ENCODE data around the gene SMARCD1. TPM values are rescaled to one million over a fixed set of nuclear protein-coding genes. Genes with fewer than 3 reads are reported as not detected.

Gene SMARCD1
- total RNA-seq: 25.9 TPM

DNA sequence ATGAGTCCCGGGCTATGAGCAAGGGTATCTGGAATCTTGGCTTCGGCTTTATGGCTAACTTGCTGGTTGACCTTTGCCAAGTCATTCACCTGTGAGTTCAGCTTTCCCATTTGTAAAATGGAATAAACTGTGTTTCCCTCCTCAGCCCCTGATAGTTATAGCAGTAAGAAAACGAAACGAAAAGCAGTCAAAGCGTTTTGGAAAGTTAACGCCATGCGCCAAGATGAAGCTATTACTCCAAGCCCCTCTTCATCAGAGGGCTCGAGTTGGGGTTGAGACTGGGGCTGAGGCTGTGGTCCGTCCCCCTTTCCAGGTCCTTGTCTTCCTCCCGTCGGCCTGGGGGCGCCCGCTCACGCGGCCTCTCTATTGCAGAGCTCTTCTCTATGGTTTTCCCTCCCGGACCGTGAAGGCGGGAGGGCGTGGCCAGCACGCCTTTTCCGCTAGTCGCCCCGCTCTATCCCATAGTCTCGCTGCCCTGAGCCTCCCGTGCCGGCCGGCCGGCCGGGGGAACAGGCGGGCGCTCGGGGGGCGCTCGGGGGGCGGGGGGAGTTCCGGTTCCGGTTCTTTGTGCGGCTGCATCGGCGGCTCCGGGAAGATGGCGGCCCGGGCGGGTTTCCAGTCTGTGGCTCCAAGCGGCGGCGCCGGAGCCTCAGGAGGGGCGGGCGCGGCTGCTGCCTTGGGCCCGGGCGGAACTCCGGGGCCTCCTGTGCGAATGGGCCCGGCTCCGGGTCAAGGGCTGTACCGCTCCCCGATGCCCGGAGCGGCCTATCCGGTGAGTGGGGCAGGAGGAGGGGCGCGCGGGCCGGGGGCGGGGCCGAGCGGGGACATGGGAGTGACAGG lies at the start of gene SMARCD1:
Gene SMARCD1, plus strand, starts transcription at position 568 of the 840 bp plus-strand sequence. Its CDS starts 28 bp downstream, at position 596.
- peak; percentile 87 for DNase-seq

DNA sequence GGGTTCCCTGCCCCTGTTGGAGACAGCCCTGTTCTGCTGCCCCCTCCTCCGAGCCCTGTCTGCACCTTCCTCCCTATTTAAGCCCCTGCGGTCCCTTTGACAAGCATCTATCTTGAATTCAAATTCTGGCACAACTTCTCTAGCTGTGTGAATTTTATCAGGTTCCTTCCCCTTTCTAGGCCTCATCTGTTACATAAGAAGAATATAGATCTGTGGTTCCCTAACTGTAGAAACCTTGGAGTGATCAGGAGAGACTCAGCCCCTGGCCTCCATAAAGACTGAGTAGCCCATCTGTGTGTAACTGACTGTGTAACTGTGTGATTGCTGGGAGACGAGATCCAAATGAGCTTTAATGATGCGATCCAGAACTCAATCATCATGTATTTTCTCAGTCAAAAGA lies 46.8 kb upstream of the SMARCD1 start:
- DNase-seq: no peak

DNA sequence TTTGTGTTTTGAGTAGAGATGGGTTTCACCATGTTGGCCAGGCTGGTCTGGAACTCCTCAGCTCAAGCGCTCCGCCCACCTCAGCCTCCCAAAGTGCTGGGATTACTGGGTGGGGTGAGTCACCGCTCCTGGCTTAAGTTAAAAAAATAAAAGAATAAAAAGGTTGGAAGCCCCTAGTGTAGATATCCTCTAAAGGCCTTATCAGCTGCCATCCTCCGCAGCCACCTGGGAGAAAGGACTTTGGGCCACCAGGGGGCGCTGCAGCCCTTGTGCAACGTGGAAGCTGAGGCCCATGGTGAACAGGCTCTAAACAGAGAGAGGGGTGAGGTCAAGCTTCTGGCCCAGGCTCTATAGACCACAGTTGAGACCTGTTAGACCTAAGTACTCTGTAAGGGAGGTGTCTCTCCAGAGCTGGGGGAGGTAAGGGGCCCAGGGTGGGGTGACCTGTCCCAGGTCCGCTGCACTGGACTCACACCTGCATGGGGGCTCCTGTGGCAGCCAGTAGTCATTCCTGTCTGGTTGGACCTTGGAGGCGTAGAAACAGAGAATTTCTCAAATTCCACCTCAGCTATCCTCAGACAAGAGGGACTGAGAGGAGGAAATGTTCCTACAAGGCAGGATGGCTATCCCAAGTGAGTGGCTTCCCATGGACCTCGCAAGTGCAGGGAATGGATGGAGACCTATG lies 45.8 kb upstream of the SMARCD1 start:
- DNase-seq: peak; percentile 28

DNA sequence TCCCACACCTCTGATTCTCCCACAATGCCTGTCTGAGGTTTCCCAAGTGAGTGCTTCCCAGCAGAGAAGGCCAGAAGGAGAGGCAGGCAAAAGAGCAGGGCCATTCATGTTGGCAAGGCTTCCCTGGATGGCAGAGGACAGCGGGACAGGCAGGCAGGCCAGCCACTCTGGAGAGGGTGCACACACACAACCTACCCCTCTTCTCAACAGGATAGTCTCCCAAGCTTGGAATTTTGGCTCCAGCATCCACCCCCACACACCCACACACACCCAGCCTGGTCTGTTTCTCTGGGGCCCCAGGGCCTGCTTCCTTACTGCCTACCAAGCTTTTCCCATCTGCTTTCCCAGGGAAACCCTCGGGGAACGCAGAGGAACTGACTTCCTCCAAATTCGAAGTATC lies 44.5 kb upstream of the SMARCD1 start:
- DNase-seq: no peak

DNA sequence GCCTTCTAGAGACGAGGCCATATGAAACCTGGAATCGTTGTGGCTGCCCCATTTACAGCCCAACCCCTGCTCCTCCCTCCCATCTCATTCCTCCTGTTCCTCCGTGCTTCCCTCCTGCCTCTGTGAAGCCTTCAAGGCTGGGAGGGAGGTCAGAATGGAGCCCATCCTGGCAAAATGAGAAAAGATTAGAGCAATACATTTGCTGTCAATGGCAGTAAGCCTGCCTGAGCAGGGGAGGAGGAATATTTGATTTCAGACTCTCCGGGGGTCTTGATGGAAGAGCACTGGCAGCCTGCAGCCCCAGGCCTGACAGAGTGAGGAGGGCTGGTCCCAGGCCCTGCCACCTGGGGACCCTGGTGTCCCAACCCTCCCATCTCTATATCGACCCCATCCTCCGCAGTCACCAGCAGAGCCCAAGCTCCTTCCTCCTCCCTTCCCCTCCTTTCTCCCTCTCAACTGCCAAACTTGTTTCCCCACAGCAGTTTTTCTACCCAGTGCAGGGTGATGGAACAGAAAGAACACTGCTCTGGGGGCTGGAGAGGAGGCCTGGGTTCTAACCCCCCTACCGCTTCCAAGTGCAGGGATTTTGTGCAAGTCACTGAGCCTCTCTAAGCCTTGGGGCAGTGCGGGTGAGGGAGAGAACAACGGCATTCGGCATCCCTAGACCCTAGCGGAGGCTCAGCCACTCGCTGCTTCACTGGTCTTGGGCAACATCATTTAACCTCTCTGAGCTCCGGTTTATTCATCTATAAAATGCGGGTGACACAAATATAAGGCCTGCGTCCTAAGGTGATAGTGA lies 43.9 kb upstream of the SMARCD1 start:
- DNase-seq: no peak

DNA sequence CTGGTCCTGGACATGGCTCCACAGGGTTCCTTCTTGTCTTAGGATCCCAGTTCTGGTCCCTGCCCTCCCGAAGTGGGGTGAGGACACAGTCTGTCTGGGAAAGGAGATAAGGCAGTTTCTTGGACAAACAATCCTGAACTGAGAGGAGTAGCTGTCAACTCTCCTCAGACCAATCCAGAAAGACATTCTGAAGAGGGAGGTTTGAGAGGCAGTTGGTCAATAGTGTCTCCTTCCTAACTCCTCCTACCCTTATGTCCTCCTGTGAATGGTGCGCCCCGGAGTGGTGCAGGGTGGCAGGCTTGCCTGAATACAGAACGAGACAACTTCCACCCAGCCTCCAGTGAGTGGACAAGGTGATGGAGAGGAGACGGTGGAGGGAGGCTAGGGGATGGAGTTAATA lies 43.2 kb upstream of the SMARCD1 start:
- no peak for DNase-seq

DNA sequence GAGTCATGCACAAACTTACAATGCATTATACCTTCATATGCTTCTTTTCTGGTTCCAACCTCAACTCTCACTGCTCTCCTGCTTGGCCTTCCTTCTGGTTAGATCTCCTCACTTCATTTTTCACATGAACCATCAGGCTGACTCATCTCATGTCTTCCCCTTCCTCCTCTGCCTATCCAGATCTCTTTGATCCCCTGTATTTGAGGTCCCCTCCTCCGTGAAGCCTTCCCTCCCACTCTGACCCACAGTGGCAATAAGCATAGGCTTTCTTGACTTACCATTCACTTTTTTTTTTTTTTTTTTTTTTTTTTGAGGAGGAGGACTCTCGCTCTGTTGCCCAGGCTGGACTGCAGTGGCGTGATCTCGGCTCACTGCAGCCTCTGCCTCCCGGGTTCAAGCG lies 42.4 kb upstream of the SMARCD1 start:
- no peak for DNase-seq

DNA sequence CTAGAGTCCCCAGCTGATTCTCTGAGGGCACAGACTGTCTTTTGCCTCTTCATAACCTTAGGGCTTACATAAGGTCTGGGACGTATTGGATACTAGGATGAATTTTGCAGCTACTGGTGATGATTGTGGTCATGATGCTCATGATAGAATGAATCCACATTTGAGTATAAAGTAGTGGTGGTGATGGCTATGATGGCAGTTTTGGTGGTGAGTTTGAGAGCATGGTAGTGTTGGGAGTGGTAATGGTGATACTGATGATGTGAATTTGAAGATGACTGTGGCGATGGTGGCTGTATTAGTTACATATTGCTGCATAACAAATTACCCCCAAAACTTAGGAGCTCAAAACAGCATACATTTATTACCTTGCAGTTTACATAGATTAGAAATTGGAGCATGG lies 41.8 kb upstream of the SMARCD1 start:
- DNase-seq: no peak

DNA sequence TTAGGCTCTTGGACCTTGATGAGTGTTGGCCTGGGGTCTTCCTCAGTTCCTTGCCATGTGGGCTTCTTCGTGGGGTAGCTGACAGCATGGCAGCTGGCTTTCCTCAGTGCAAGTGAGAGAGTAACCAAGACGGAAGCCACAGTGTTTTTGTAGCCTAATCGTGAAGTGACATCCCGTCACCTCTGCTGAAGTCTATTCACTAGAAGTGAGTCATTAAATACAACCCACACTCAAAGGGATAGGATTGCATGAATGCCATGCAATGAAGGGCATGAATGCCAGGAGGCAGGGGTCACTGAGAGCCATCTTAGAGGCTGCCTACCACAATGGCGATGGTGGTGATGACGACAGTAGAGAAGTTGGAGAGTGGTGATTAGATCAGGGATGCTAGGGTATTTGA lies 41.3 kb upstream of the SMARCD1 start:
- DNase-seq: no peak

DNA sequence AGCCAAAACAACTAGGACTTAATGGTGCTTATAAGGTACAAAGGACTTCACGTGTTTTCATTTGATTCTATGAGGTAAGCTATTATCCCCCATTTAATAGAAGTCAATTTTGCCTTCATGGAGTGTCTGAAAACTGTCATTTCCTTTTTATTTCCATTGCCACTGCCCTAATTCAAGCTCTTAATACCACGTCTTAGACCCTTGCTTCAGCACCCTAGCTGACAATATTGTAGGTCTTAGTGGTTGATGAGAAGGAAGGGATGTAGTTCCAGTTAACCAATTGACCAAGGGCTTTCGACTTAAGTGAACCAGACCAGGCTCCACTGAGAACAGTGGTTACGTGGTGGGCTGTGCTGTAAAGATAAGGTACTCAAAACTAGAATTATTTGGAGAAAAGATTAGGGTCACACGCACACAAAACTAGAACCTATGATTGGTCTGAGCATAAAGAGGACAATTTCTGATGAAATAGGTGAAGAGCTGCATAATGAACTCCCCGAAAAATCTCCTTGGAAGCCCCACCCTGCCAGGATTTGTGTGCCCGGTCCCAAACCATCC lies 37.4 kb upstream of the SMARCD1 start:
- DNase-seq: no peak

DNA sequence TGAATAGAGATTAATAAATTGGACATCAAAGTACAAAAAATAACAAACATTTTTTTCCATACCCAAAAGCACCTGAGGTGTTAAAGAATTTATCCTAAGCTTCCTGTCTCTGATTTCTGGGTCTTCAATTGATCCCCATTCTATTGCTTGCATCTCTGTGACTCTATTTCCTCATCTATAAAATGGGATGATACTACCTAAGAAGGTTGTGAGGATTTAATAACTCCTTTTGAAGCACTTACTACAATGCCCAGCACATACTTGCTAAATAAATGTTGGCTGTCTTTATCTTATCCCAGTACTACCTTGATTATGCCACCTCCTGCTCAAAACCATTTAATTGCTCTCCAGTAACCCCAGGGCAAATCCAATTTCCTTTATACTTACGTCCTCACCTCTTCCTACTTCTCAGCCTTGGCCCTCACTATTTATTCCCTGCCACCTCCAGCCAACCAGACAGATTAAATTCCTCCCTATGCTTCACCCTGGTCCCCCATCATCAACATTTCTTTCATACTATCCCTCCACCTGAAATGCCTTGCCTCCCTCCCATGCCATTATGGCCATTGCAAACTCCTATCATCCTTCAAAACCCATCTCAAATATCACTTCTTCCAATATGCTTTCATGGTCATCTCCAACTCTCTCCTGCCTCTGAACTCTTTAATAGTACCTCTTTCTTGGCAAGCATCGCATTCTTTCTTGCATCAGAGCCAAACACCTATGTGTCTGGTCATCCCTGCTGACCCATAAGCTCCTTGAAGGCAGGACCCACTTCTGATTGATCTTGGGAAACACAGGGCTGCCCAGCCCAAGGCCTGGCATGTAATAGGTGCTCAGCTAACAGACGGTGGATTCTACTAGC lies 35.7 kb upstream of the SMARCD1 start:
- DNase-seq: no peak

DNA sequence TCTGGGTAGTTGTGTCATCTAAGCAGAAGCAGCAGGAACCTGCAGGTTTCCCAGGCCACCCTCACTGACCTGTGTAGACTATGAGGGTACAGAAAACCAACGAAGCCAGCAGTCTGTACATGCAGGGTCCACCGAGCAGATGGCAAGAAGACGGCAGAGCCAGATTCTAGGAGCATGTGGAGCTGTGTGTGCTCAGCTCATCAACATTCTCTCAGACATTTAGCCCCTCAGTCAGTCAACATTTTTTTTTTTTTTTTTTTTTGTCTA lies 35.1 kb upstream of the SMARCD1 start:
- DNase-seq: no peak

DNA sequence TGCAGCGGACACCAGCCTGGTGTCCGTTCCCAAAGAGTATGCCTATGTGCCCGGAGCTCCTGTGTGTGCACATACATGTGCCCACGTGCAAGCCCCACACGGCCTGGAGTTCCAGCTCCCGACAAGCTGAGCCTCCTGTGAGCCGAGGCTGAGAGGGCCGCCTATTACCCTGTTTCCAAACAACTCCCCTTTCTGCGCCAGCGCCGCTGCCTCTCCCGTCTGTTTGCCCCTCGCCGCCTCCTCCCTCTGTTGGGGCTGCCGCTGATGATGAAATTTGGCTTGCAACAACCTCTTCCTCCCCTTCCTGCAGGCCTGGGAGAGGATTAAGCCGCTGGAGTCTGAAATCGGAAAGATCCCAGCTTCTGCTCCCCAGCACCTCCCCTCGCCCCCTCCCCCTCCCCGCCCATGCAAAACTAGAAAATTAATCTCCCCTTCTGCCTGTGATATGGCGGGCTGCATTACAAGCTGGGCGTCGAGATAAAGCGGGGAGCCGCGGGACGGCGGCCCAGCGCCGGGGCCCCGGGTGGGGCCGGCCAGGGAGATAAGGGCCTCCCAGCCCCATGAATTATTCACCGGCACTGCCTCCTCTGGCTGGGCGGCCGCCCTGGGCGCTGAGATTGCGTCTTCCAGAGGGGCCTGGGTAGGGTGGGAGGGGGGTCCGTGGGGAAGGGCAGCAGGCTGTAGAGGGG lies 34.6 kb upstream of the SMARCD1 start:
- peak; percentile 65 for DNase-seq

DNA sequence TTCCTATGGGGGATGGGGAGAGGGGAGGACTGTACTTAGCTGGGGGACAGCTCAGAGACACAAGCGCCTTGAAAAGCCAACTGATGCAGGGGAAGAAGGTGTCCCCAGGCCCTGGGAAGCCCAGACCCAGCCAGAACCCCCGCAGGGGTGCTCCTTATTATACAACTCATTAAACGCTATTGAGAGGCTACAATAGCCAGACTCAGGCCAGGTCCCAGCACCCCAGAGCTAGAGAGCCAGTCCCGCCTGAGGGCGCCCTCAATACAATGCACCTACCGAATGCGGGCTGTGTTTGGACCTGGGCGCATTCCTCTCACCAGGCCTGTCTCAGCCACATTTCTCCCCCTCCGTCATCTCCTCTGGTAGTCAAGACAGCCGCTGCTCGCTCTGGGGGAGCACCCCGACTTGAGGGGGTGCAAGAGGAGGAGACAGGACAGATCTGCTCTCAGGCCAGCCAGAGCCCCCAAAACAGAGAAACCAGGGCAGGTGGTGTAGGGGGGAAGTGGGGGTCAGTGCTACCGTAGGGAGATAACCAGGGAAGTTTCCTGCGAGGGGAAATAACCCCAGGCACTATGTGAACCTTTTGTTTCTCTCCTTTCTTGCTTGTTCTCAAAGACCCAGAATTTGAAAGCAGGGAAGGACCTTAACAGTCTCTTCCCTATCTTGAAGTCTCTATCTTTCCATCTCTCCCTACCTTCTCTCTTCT lies 33.9 kb upstream of the SMARCD1 start:
- no peak for DNase-seq

DNA sequence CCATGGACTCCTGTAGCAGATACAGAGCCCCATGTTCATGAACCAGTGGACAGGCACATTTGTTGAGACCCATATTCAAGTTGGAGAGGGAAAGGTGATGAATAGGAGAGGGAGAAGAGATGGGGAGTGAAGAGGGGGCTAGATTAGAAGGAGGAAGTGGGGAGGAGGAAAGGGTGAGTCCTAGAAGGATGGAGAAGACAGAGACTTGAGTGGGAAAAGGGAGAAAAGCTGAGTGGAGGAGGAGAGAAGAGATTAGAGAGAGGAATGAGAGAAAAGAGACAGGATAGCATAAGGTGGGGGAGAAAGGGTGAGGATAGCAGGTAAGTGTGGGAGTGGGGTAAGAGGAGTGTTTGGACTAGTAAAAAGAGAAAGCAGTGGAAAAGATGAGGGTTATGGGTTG lies 32.6 kb upstream of the SMARCD1 start:
- no peak for DNase-seq

DNA sequence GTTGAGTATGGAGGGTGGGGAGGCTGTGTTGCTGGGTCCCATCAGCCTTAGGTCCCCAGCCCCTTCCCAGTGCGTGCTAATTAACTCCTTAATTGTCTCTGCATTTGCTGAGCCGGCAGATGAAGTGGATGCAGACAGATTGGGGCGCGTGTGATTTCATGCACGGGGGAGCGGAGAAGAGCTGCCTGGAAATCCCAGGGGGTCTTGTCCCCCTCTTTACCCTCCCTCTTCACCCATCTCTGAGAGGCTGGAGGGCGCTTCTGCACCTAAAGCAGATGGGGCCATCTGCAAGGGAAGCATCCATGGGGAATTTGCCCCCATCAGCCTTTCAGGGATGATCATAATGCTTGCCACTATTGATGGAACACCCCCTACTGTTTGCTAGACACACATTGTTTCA lies 32.2 kb upstream of the SMARCD1 start:
- DNase-seq: no peak

DNA sequence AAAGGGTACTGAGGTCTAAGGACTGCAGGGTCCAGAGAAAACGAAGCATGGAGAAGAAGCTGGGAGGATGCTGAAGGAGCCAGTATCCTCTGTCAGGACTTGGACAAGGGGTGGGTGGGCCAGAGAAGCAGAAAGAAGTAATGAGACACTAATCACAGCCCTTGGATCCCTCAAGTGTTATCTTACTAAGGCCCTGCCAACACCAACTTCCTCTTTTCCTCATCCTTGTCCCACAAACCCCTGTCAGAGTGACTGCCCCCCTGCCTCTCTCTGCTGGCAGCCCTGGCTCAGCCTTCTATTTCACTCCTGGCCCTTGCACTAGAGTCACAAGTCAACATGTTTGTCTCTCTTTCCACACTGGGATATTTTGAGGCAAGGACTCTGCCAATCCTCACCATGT lies 31.6 kb upstream of the SMARCD1 start:
- no peak for DNase-seq

DNA sequence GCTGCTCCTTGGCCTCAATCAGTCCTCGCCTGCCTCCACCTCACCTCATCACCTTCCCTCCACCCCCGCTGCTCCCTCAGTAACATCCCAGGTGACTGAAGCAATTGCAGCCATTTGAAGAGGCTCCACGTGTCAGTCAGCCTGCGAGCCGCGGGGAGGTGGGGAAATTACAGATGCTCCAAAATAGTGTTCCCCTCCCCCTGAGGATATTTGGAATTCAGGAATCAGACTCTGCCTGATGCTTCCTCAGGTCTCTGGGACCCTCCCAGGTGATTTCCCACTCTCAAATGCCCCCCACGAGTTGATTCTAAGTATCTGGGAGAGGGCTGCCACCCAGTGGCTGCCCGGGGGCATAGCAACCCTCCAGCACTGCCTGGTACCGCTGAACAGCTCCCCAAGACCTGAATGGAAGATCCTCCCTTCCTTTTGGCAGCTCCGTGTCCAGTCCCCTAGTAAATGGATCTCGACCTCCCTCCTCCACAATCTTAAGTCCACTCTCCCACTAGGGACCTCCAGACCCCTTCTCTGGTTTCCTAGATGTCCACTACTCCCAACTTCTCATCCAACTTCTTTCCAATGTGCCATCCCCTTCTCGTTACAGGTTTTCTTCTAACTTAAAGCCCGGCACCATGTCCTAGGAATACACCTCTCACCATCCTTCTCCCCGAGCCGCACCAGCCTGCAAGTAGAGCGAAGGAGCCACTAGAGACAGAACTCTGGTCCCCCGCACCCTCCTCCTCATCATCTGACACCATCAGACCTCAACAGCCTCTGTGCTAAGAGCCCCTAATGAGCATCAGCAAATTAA lies 29.1 kb upstream of the SMARCD1 start:
- DNase-seq: peak; percentile 26

DNA sequence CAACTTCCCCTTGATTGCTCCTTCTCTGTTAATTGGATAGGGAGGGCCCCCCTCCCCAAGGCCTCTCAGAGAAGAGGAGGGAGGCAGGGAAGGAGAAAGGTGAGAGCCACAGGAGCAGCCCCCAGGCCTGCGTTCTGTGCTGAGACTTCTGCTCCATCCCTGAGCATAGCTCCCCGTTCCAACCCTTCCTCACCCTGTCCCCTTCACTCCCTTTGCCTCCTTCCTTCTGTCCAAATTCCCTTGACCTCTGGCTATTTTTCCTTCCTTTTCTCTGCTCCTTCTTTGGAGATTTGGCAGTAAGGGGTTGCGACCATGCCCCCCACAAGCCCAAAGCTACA lies 28.5 kb upstream of the SMARCD1 start:
- DNase-seq: no peak

Data from skin of body (tissue), 2 donors.